Esophagus (tissue), 2 donors: ENCODE measurements around the gene CFDP1. TPM values are rescaled to one million over a fixed set of nuclear protein-coding genes. Genes with fewer than 3 reads are reported as not detected.

Experiments
- H3K27ac ChIP-seq, 2 donors: one replicate each; pipeline ENCODE4 v1.5.1; 2013; ENCODE audit warnings: low read depth in 2 of 2, mild to moderate bottlenecking in 2 of 2, inconsistent platforms in 1 of 2, low read length in 1 of 2, moderate library complexity in 1 of 2
- H3K27me3 ChIP-seq, 2 donors: one replicate each; pipeline ENCODE4 v1.6.1; 2013; ENCODE audit warnings: low read length in 2 of 2, control low read depth in 1 of 2, mild to moderate bottlenecking in 1 of 2; ENCODE audit not compliant: insufficient read depth in 2 of 2, control insufficient read depth in 1 of 2
- H3K36me3 ChIP-seq, 2 donors: one replicate each; pipeline ENCODE4 v1.6.1; 2013; ENCODE audit warnings: low read length in 1 of 2; ENCODE audit not compliant: control insufficient read depth in 2 of 2, insufficient read depth in 2 of 2
- H3K4me1 ChIP-seq, 2 donors: one replicate each; pipeline ENCODE4 v1.6.1; 2013; ENCODE audit warnings: low read length in 1 of 2; ENCODE audit not compliant: control insufficient read depth in 2 of 2, insufficient read depth in 2 of 2
- H3K4me3 ChIP-seq, 2 donors: one replicate each; pipeline ENCODE4 v1.5.1; 2013; ENCODE audit warnings: low read length in 2 of 2, mild to moderate bottlenecking in 2 of 2, low read depth in 1 of 2, moderate library complexity in 1 of 2
- H3K9me3 ChIP-seq, 2 donors: one replicate each; pipeline ENCODE4 v1.6.1; 2013; ENCODE audit warnings: mild to moderate bottlenecking in 2 of 2, low read depth in 1 of 2, low read length in 1 of 2, moderate library complexity in 1 of 2; ENCODE audit not compliant: control insufficient read depth in 2 of 2, insufficient read depth in 1 of 2
- WGBS, 2 donors: extraction: QIAGEN DNeasy Blood & Tissue Kit; methylation state at CpG; one replicate each; pipeline ENCODE4 v1.1.7; 2013; 5-methylcytosine and 5-hydroxymethylcytosine counted together
- polyA plus RNA-seq, 2 donors: library from polyadenylated mRNA; stranded (reverse); fragments of 200-250 nt; gene quantifications; one replicate each; pipeline ENCODE4 v1.2.3, GENCODE V29; 2013
- donor health status: healthy with polysubstance abuse.
- donor health status: Bipolar disorder and iron deficiency.

CFDP1 gene
- polyA plus RNA-seq, 2 donors, result 34.9 to 37.1 TPM

DNA sequence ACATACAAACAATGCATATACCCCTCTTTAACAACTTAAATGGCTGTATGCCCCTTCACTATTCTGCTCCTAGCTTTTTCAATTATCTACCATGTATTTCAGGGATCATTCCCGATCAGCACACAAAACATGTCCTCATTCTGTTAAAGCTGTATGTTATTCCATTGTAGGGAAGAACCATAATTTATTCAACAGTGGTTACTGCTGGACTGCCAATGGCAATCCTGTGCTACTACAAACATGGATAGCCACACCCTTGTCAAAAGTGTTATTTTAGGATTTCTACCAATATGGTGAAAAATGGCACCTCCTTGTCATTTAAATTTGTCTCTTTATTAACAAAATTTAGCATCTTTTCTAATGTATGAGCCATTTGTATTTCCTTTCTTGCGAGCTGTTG is 96.8 kb downstream of the CFDP1 start:
- H3K4me1 ChIP-seq, result no peaks in the 10 kb centered on the region
- H3K36me3 ChIP-seq, result no peaks in the 10 kb centered on the region
- 96 to 100% methylated on average over 2 of the region's 2 CpGs for WGBS, 2 donors

DNA sequence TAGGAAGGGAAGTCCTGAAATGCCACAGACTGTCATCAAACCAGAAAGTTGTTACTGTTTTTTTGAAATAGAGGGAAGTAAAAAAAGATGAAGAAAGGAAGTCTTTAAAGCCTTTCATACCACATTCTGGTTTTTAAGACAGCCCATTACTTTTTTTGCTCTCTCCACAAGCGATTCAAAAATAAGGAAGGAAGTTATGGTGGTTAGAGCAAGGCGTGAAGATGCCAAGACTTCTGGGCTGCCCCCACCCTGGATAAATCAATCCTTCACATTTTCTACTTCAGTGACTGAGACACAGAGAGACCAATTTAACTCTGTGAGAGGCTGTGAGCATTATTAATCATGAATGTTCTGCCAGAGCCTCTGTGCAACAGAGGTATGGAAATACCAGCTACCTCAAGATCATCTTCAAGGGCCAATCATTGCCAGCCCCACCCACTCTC is 99.6 kb downstream of the CFDP1 start:
- WGBS, 2 donors, result 55 to 67% methylated on average over 2 of the region's 2 CpGs
- no peak overlapping the region for H3K4me3 ChIP-seq

More for the DNA sequence above, 96.8 kb downstream of the CFDP1 start:
- Histone ChIP-seq H3K9me3 (no peaks in the 10 kb centered on the region), H3K27me3 (no peaks in the 10 kb centered on the region), H3K4me3 (no peak overlapping the region), H3K27ac (no peak overlapping the region)

DNA sequence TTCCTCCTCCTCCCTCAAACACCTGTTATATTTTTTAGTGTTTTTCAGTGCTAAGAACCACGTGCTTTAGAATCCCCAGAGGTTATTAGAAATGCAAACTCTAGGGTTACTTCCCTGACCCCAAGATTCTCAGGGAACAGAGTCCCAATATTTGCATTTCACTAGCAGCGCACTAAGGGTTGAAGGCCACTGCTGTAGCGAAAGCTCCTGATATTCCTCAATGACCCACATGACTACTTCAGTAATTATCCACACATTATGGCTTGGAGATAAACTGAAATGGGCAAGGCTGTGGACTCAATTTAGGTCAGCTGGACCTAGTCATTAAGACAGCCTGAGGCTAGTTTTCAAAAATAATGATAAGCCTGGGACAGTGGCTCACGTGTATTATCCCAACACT is 103.4 kb downstream of the CFDP1 start:
- no peak overlapping the region for H3K27ac ChIP-seq
- no peaks in the 10 kb centered on the region for H3K36me3 ChIP-seq
- H3K27me3 ChIP-seq, result no peaks in the 10 kb centered on the region
- H3K9me3 ChIP-seq, result no peaks in the 10 kb centered on the region
- H3K4me3 ChIP-seq, result no peak overlapping the region
- 73 to 91% methylated on average over 4 of the region's 4 CpGs for WGBS, 2 donors
- H3K4me1 ChIP-seq, result no peaks in the 10 kb centered on the region

More for the DNA sequence above, 99.6 kb downstream of the CFDP1 start:
- Histone ChIP-seq H3K4me1 (no peaks in the 10 kb centered on the region), H3K27ac (no peak overlapping the region), H3K36me3 (no peaks in the 10 kb centered on the region), H3K27me3 (no peaks in the 10 kb centered on the region), H3K9me3 (no peaks in the 10 kb centered on the region)

DNA sequence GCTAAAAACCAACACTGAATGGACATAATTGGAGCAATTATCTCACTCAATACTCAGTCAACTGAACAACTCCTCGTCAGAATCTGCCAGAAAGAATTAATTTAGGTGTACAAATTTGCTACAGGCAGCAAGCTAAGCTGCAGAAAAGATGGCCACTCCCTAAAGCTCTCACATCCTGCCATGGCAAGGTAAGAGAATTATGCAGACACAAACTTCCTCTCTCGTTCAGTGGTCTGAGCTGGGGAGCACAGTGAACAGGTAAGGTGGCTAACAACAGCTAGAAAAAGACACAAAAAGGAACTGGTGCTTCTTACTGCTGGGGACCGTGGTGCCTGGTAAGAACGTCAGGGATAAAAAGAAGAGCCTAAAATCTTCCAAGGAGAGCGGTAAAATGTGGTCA is 107.0 kb downstream of the CFDP1 start:
- Histone ChIP-seq H3K27me3 (no peaks in the 10 kb centered on the region), H3K27ac (peak overlapping the region in 1 of 2 donors; percentile 4)
- WGBS, 2 donors, result 75 to 76% methylated on average over 5 of the region's 5 CpGs

DNA sequence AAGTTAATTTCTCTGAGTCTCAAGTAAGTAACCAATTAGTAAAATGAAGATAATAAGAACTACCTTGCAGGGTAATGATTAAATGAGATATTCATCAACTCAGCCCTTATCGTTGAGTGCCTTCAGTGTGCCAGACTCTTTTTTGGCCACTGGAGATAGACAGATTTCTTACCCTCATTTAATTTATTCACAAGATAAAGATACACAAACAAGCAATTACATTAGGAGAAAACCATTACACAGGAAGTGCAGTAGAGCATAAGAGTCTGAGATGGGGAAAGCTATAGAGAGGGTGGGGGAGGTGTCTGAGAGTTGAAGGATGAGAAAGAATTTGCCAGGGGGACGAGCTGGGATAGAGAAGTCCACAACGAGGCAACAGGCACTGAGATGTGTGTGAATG is 109.4 kb downstream of the CFDP1 start:
- 79 to 82% methylated on average over 3 of the region's 3 CpGs for WGBS, 2 donors
- peaks cover 0 to 2% of the 10 kb centered on the region in 2 donors for H3K4me1 ChIP-seq
- H3K27me3 ChIP-seq, result no peaks in the 10 kb centered on the region
- H3K9me3 ChIP-seq, result no peaks in the 10 kb centered on the region
- no peak overlapping the region for H3K27ac ChIP-seq
- H3K4me3 ChIP-seq, result no peak overlapping the region
- H3K36me3 ChIP-seq, result no peaks in the 10 kb centered on the region

More for the DNA sequence above, 107.0 kb downstream of the CFDP1 start:
- H3K4me3 ChIP-seq, result no peak overlapping the region
- H3K36me3 ChIP-seq, result no peaks in the 10 kb centered on the region
- no peaks in the 10 kb centered on the region for H3K9me3 ChIP-seq
- H3K4me1 ChIP-seq, result no peaks in the 10 kb centered on the region

DNA sequence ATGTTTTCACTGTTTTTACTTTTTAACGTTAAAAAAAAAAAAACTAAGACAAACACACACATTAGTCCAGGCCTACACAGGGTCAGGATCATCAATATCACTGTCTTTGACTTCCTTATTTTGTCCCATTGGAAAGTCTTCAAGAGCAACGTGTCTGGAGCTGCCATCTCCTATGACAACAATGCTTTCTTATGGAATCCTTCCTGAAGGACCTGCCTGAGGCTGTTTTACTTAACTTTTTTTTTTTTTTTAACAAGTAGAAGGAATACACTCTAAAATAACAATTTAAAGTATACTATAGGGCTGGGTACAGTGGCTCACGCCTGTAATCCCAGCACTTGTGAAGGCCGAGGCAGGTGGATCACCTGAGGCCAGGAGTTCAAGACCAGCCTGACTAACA is 110.1 kb downstream of the CFDP1 start:
- Histone ChIP-seq H3K36me3 (no peaks in the 10 kb centered on the region), H3K9me3 (no peaks in the 10 kb centered on the region), H3K27me3 (no peaks in the 10 kb centered on the region), H3K4me3 (no peak overlapping the region), H3K4me1 (peaks cover 0 to 2% of the 10 kb centered on the region in 2 donors), H3K27ac (peak overlapping the region in 1 of 2 donors; percentile 10)
- 42 to 51% methylated on average over 4 of the region's 4 CpGs for WGBS, 2 donors

DNA sequence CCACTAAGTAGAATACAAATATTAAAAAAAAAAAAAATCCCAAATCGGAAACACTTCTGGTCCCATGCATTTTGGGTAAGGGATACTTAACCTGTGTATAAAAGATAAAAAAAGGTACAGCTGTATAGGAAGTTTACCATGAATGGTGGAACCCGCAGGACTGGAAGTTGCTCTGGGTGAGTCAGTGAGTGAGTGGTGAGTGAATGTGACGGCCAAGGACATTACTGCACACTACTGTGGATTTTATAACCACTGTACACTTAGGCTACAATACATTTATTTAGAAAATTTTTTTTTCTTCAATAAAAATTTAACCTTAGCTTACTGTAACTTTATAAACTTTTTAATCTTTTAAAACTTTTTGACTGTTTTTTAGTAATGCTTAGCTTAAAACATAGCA is 110.6 kb downstream of the CFDP1 start:
- WGBS, 2 donors, result 49 to 56% methylated on average over 3 of the region's 3 CpGs

DNA sequence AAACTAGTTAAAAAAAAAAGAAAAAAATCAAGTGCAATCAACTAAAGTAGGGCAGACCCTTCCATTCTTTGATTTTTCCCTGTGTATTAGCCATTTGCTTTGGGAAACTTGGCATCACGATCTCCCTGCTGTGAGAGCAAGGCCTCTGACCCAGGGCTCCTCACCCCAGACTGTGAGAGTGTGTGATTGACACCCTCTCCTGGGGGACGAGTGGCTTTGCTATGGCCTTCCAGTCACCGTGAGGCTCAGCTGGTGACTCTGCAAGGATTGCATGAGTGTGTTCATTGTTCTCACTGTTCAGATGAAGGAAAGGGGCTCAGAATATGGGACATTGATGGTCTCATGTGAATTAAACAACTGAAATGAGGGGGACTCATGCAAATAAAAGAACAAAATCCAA is 112.9 kb downstream of the CFDP1 start:
- Histone ChIP-seq H3K36me3 (no peaks in the 10 kb centered on the region), H3K27ac (no peak overlapping the region), H3K4me1 (peaks cover 0 to 2% of the 10 kb centered on the region in 2 donors), H3K27me3 (no peaks in the 10 kb centered on the region), H3K4me3 (no peak overlapping the region), H3K9me3 (no peaks in the 10 kb centered on the region)
- 67 to 68% methylated on average over 3 of the region's 3 CpGs for WGBS, 2 donors

More for the DNA sequence above, 110.6 kb downstream of the CFDP1 start:
- H3K9me3 ChIP-seq, result no peaks in the 10 kb centered on the region
- H3K27ac ChIP-seq, result no peak overlapping the region
- H3K27me3 ChIP-seq, result no peaks in the 10 kb centered on the region
- H3K4me1 ChIP-seq, result peaks cover 0 to 2% of the 10 kb centered on the region in 2 donors
- H3K4me3 ChIP-seq, result no peak overlapping the region
- no peaks in the 10 kb centered on the region for H3K36me3 ChIP-seq

DNA sequence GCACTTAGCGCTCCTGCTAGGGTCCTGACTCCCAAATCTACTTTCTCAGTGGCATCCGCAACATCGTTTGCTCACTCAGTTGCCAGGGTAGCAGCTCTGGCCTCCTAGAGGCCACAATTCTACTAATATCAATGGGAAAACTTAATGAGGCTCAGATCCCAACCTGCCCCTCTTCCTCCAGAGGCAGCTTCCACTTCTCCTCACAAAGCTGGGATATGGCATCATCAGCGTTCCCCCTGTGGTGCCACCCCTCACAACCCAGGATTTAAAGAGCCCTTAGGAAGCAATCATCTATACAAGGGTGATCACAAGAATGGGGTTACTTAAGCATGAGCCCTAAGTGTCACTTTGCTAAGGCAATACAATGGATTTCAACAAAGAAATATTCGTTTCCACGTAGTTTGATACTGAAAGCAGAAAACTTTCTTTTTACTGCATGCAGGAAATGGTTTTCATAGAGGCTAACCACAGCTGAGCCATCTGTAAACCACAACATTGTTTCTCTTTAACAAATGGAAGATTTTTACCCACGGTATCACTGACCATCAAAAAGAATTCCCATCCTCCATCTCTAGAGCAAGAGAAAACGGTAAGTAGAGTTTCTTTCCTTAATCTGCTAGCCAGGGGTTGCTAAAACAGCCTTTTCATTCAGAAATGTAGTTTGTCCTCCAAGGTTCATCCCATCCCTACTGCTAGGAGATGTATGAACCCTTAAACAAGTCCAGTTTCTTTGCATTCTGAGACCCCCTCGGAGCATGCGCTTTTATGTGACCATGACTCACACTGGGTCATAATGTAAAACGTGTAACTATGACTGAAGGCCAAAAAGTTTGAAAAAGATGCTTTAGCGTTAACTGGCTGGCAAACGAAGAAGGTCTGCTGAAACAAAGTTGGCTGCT is 113.5 kb downstream of the CFDP1 start:
- H3K4me3 ChIP-seq, result no peak overlapping the region
- peaks cover 0 to 2% of the 10 kb centered on the region in 2 donors for H3K4me1 ChIP-seq
- WGBS, 2 donors, result 60 to 61% methylated on average over 13 of the region's 13 CpGs
- no peaks in the 10 kb centered on the region for H3K9me3 ChIP-seq
- no peaks in the 10 kb centered on the region for H3K36me3 ChIP-seq
- H3K27me3 ChIP-seq, result no peaks in the 10 kb centered on the region
- H3K27ac ChIP-seq, result no peak overlapping the region

DNA sequence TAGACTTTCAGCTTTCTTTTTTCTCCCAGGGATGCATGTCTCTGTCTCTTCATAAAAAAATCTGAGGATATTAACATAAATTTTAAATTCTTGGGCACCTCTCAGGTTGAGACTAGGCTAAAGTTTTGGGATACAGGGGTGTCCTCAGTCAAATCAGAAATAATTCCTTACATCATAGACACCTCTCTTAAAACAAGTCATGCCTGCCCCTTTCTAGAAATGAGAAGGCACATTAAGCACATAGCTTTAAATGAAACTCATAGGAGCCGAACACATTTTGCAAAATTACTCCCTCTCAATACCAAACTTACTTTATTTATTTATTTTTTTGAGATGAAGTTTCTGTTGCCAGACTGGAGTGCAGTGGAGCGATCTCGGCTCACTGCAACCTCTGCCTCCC is 114.6 kb downstream of the CFDP1 start:
- WGBS, 2 donors, result 91 to 99% methylated on average over 3 of the region's 3 CpGs
- peaks cover 0 to 2% of the 10 kb centered on the region in 2 donors for H3K4me1 ChIP-seq
- H3K27me3 ChIP-seq, result no peaks in the 10 kb centered on the region
- no peaks in the 10 kb centered on the region for H3K36me3 ChIP-seq
- no peak overlapping the region for H3K27ac ChIP-seq
- H3K4me3 ChIP-seq, result no peak overlapping the region
- H3K9me3 ChIP-seq, result no peaks in the 10 kb centered on the region
